Measurements from ENCODE around the gene OR6N1.

GRCh38 chr1:158812336-158812735 lies 40.3 kb upstream of the OR6N1 start:
- TF ChIP-seq POLR2AphosphoS5 (IDR thresholded peaks at IDR 0.05) (no peak), CTCF (IDR thresholded peaks at IDR 0.05) (no peak), POLR2A (IDR thresholded peaks at IDR 0.05) (no peak)

All from upper lobe of left lung (tissue), 4 donors.